ENCODE data around the gene DDO.

DDO gene

GRCh38 chr6:110359556-110359955 lies 55.8 kb downstream of the DDO start:
- Histone ChIP-seq H3K27me3 (replicated peaks; ENCODE audit: control insufficient read depth, insufficient read depth, low read length, poor library complexity, severe bottlenecking) (peaks cover 10% of the 10 kb centered on the region), H3K36me3 (ENCODE audit: control insufficient read depth, insufficient read depth, low read length) (no peaks in the 10 kb centered on the region), H3K4me3 (ENCODE audit: insufficient read depth, low read depth, low read length, poor library complexity, severe bottlenecking) (no peak overlapping the region), H3K9me3 (ENCODE audit: control insufficient read depth, low read length) (no peaks in the 10 kb centered on the region), H3K4me1 (ENCODE audit: control insufficient read depth, insufficient read depth, low read length, poor library complexity, severe bottlenecking) (peaks cover 3% of the 10 kb centered on the region), H3K27ac (ENCODE audit: insufficient read depth, low read length, poor library complexity, severe bottlenecking) (no peak overlapping the region)
- DNase-seq, result no peak

GRCh38 chr6:110358553-110359160 lies 56.7 kb downstream of the DDO start:
- no peak for DNase-seq
- Histone ChIP-seq H3K4me3 (ENCODE audit: insufficient read depth, low read depth, low read length, poor library complexity, severe bottlenecking) (no peak overlapping the region), H3K27ac (ENCODE audit: insufficient read depth, low read length, poor library complexity, severe bottlenecking) (no peak overlapping the region), H3K4me1 (ENCODE audit: control insufficient read depth, insufficient read depth, low read length, poor library complexity, severe bottlenecking) (peaks cover 3% of the 10 kb centered on the region), H3K27me3 (replicated peaks; ENCODE audit: control insufficient read depth, insufficient read depth, low read length, poor library complexity, severe bottlenecking) (peaks cover 10% of the 10 kb centered on the region), H3K36me3 (ENCODE audit: control insufficient read depth, insufficient read depth, low read length) (no peaks in the 10 kb centered on the region), H3K9me3 (ENCODE audit: control insufficient read depth, low read length) (no peaks in the 10 kb centered on the region)

- peaks cover 3% of the 10 kb centered on the region for H3K4me1 ChIP-seq (ENCODE audit: control insufficient read depth, insufficient read depth, low read length, poor library complexity, severe bottlenecking)
- H3K27ac ChIP-seq (ENCODE audit: insufficient read depth, low read length, poor library complexity, severe bottlenecking), result no peak within 1 kb of the TSS
- DNase-seq, result no peak
- no peak within 1 kb of the TSS for H3K4me3 ChIP-seq (ENCODE audit: insufficient read depth, low read depth, low read length, poor library complexity, severe bottlenecking)
- peaks cover 10% of the 10 kb centered on the region for H3K27me3 ChIP-seq (replicated peaks; ENCODE audit: control insufficient read depth, insufficient read depth, low read length, poor library complexity, severe bottlenecking)
- H3K36me3 ChIP-seq (ENCODE audit: control insufficient read depth, insufficient read depth, low read length), result no peaks in the 10 kb centered on the region
- H3K9me3 ChIP-seq (ENCODE audit: control insufficient read depth, low read length), result no peaks in the 10 kb centered on the region
Observed at GRCh38 chr6:110357664-110358552, 57.5 kb downstream of the DDO start, which contains the start of gene METTL24. METTL24 (minus strand) TSS chr6:110358349; CDS start chr6:110358272, 77 bp downstream.

GRCh38 chr6:110357298-110357663 lies 58.1 kb downstream of the DDO start:
- H3K4me1 ChIP-seq (ENCODE audit: control insufficient read depth, insufficient read depth, low read length, poor library complexity, severe bottlenecking), result peaks cover 3% of the 10 kb centered on the region
- H3K36me3 ChIP-seq (ENCODE audit: control insufficient read depth, insufficient read depth, low read length), result no peaks in the 10 kb centered on the region
- peaks cover 10% of the 10 kb centered on the region for H3K27me3 ChIP-seq (replicated peaks; ENCODE audit: control insufficient read depth, insufficient read depth, low read length, poor library complexity, severe bottlenecking)
- H3K27ac ChIP-seq (ENCODE audit: insufficient read depth, low read length, poor library complexity, severe bottlenecking), result no peak overlapping the region
- H3K9me3 ChIP-seq (ENCODE audit: control insufficient read depth, low read length), result no peaks in the 10 kb centered on the region
- DNase-seq, result no peak
- H3K4me3 ChIP-seq (ENCODE audit: insufficient read depth, low read depth, low read length, poor library complexity, severe bottlenecking), result no peak overlapping the region

GRCh38 chr6:110356778-110357177 lies 58.6 kb downstream of the DDO start:
- H3K27me3 ChIP-seq (replicated peaks; ENCODE audit: control insufficient read depth, insufficient read depth, low read length, poor library complexity, severe bottlenecking), result peaks cover 10% of the 10 kb centered on the region
- DNase-seq, result no peak
- H3K36me3 ChIP-seq (ENCODE audit: control insufficient read depth, insufficient read depth, low read length), result no peaks in the 10 kb centered on the region
- no peaks in the 10 kb centered on the region for H3K9me3 ChIP-seq (ENCODE audit: control insufficient read depth, low read length)
- H3K27ac ChIP-seq (ENCODE audit: insufficient read depth, low read length, poor library complexity, severe bottlenecking), result no peak overlapping the region
- H3K4me3 ChIP-seq (ENCODE audit: insufficient read depth, low read depth, low read length, poor library complexity, severe bottlenecking), result no peak overlapping the region
- peaks cover 3% of the 10 kb centered on the region for H3K4me1 ChIP-seq (ENCODE audit: control insufficient read depth, insufficient read depth, low read length, poor library complexity, severe bottlenecking)

GRCh38 chr6:110355727-110356126 lies 59.6 kb downstream of the DDO start:
- Histone ChIP-seq H3K4me1 (ENCODE audit: control insufficient read depth, insufficient read depth, low read length, poor library complexity, severe bottlenecking) (peaks cover 3% of the 10 kb centered on the region), H3K4me3 (ENCODE audit: insufficient read depth, low read depth, low read length, poor library complexity, severe bottlenecking) (no peak overlapping the region), H3K9me3 (ENCODE audit: control insufficient read depth, low read length) (no peaks in the 10 kb centered on the region), H3K27me3 (replicated peaks; ENCODE audit: control insufficient read depth, insufficient read depth, low read length, poor library complexity, severe bottlenecking) (peaks cover 10% of the 10 kb centered on the region), H3K27ac (ENCODE audit: insufficient read depth, low read length, poor library complexity, severe bottlenecking) (no peak overlapping the region), H3K36me3 (ENCODE audit: control insufficient read depth, insufficient read depth, low read length) (no peaks in the 10 kb centered on the region)
- DNase-seq, result no peak

DNA sequence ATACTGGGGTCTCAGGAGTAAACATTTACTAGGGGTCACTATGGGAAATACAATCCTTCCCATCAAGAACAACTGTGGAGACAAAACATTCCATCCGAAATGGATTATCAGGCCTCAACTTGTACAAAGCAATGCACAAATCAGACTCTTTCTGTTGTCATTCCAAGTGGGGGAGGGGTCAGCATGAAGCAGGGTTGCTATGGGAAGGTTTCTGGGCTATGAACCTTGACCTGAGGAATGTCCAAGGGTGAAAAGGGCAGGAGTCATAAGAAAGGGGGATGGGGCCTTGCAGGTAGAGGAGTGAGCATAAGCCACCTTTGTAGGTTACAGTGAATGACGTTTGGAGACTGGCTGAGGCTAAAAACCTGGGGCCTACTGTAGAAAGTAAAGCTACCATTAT lies 60.4 kb downstream of the DDO start:
- H3K27me3 ChIP-seq (replicated peaks; ENCODE audit: control insufficient read depth, insufficient read depth, low read length, poor library complexity, severe bottlenecking), result peaks cover 10% of the 10 kb centered on the region
- H3K4me3 ChIP-seq (ENCODE audit: insufficient read depth, low read depth, low read length, poor library complexity, severe bottlenecking), result no peak overlapping the region
- H3K27ac ChIP-seq (ENCODE audit: insufficient read depth, low read length, poor library complexity, severe bottlenecking), result no peak overlapping the region
- H3K9me3 ChIP-seq (ENCODE audit: control insufficient read depth, low read length), result no peaks in the 10 kb centered on the region
- no peak for DNase-seq
- no peaks in the 10 kb centered on the region for H3K36me3 ChIP-seq (ENCODE audit: control insufficient read depth, insufficient read depth, low read length)
- H3K4me1 ChIP-seq (ENCODE audit: control insufficient read depth, insufficient read depth, low read length, poor library complexity, severe bottlenecking), result peaks cover 3% of the 10 kb centered on the region

GRCh38 chr6:110354153-110354552 lies 61.2 kb downstream of the DDO start:
- Histone ChIP-seq H3K4me1 (ENCODE audit: control insufficient read depth, insufficient read depth, low read length, poor library complexity, severe bottlenecking) (peaks cover 3% of the 10 kb centered on the region), H3K9me3 (ENCODE audit: control insufficient read depth, low read length) (no peaks in the 10 kb centered on the region), H3K4me3 (ENCODE audit: insufficient read depth, low read depth, low read length, poor library complexity, severe bottlenecking) (no peak overlapping the region), H3K36me3 (ENCODE audit: control insufficient read depth, insufficient read depth, low read length) (no peaks in the 10 kb centered on the region), H3K27me3 (replicated peaks; ENCODE audit: control insufficient read depth, insufficient read depth, low read length, poor library complexity, severe bottlenecking) (peaks cover 5% of the 10 kb centered on the region), H3K27ac (ENCODE audit: insufficient read depth, low read length, poor library complexity, severe bottlenecking) (no peak overlapping the region)
- no peak for DNase-seq

DNA sequence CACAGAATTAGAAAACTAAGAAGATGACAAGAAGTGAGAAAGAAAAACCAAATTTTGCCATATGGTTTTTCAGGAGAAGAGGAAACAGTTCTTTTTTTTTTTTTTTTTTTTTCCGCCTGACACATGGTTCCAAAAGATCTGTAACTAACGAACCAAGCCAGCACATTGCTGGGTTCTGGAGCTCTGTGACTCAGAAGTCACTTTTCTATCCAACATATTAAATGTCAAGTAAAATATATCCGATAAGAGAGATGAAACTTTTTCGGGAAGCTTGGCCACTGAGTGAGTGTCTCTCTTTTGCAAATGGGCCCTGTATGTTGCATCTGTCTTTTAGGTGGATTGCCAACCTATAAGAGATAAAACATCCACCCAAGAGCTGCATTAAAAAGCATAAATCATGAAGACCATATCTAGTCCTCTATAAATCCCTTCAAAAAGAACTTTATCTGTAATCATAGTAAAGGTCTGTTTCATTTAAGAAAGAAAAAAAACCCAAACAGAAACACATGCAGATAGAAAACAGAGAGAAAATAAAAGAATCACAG lies 61.8 kb downstream of the DDO start:
- H3K27me3 ChIP-seq (replicated peaks; ENCODE audit: control insufficient read depth, insufficient read depth, low read length, poor library complexity, severe bottlenecking), result no peaks in the 10 kb centered on the region

More for the DNA sequence above, 61.8 kb downstream of the DDO start:
- no peaks in the 10 kb centered on the region for H3K36me3 ChIP-seq (ENCODE audit: control insufficient read depth, insufficient read depth, low read length)
- no peak overlapping the region for H3K4me3 ChIP-seq (ENCODE audit: insufficient read depth, low read depth, low read length, poor library complexity, severe bottlenecking)
- no peak overlapping the region for H3K27ac ChIP-seq (ENCODE audit: insufficient read depth, low read length, poor library complexity, severe bottlenecking)
- H3K9me3 ChIP-seq (ENCODE audit: control insufficient read depth, low read length), result no peaks in the 10 kb centered on the region
- H3K4me1 ChIP-seq (ENCODE audit: control insufficient read depth, insufficient read depth, low read length, poor library complexity, severe bottlenecking), result peaks cover 3% of the 10 kb centered on the region
- DNase-seq, result no peak
